GM18867 (cell line): ENCODE measurements around the gene RAB20.

Experiments
- ATAC-seq: cut with Tn5 transposase; IDR thresholded peaks from one replicate; pipeline ENCODE4 v1.9.1; 2021; ENCODE audit warnings: mild to moderate bottlenecking, moderate library complexity; ENCODE audit not compliant: unreplicated experiment

RAB20 gene

GRCh38 chr13:110531100-110531499, 30.4 kb downstream of the RAB20 start:
- ATAC-seq = no peak

DNA sequence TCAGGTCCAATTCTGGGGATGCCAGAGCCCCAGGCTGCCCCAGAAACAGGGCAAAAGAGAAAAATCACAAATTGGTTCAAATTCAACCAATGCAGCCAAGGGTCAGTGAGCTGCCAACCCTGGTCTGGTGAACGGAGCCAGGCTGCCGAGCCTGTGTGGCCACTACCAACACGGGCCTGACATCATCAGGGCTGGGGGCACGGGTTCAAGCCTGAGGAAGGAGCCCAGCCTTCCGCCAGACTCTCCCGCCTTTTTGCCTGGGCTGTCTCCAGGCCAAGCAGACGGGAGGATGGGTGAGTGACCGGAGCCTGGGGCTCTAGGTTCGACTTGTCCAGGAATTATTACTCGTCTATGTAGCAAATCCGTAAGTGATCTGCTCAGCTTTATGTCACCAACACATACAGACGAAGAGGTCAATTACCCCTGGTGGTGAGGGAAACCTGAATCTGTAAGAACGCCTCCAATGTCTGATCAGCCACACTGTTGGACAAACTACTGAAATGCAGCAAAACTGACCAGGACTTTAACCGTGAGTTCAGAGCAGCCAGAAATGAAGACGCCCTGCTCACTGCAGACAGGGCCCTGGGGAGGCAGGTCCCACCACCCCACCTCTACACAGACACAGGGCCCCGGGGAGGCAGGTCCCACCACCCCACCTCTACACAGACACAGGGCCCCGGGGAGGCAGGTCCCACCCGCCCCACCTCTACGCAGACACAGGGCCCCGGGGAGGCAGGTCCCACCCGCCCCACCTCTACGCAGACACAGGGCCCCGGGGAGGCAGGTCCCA, 31.8 kb downstream of the RAB20 start:
- no peak for ATAC-seq

DNA sequence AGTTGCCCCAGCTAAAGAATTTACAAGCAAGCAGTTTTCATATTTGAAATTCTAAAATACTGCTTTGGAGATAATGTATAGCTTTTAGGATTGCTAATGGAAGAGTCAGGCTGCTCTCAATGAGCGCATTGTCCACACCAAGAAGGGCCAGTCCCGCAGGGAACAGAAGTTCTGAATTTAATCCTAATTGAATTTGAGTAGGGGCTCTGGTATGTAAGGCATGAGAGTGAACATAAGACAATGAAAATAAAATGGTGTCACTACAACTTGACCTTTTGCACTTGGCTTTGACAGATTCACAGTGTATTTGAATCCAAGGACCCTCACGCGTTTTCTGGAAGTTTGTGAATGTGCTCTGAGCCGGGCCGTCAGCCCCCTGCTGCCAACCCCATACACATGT, 32.6 kb downstream of the RAB20 start:
- ATAC-seq = no peak

- ATAC-seq = no peak
These were observed 33.2 kb downstream of the RAB20 start for GRCh38 chr13:110528371-110528770.

- ATAC-seq = peak; percentile 73
These were observed 35.9 kb downstream of the RAB20 start for GRCh38 chr13:110525328-110526319.

GRCh38 chr13:110524541-110525257, 36.8 kb downstream of the RAB20 start:
- ATAC-seq = no peak

DNA sequence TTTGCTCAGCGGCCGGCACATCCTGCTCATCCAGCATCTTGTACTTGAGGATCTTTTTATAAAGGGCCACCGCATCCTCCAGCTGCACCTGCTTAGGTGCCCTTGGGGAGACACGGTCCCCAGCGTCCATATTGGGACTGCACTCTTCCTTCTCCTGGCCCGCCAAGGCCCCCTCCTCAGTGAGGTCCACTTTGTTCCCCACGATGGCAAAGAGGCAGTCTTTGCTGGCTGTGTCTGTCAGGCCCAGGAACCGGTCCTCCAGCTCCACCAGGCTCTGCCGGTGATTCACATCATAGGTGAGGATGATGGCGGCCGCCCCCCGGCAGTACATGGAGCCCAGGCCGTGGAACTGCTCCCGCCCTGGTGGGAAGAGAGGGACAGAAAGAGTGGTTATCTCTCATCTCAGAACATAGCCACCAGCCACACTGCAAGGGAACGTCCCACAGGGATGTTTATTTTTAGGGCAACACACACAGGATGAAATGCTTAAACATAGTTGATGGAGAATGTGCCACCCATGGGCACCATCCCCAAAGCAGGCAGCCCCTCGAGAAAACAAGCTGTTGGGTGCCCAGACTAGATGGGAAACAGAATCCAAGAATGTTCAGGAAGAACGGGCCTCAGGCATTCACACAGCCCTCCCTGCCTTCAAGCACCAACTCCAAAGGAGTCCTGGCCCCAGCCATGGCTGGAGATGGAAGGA, 37.5 kb downstream of the RAB20 start:
- no peak for ATAC-seq

DNA sequence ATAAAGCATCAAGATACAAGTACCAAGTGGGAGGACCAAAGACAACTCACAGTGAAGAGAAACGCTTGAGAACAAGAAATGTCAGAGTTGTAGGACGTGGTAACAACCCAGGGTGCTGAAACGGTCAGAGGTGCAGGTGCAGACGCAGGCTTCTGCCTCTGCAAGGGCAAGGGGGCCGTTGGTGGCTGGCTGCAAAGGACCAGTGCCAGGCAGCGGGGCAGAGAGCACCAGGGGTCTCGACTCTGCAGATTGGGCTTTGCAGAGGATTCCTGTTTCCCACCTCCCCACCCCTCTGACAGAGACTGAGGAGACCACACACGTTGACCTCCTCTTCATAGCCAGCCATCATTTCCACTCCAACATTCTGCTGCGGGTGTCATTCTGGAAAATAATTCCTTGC, 38.3 kb downstream of the RAB20 start:
- ATAC-seq = no peak

DNA sequence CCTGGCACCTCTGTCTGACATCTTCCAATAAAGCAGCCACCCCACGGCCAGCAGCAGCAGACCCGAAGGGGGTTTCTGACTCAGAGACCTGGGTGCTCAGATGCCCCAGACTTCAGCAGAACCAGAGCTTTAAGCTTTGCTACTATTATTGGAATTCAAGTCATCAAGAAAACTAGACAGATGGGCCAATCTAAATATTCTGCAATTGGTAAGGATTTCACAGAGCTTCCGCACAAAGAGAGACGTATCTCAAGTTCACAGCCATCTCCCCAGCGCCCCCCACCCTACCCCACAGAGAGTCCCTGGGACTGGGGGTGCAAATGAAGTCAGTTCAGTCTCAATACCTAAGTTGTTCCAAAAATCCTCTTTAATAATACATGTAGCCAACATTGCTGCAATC, 38.8 kb downstream of the RAB20 start:
- ATAC-seq = no peak

- ATAC-seq = no peak
These were observed 39.6 kb downstream of the RAB20 start for GRCh38 chr13:110521946-110522345.

- ATAC-seq = no peak
These were observed 40.2 kb downstream of the RAB20 start for GRCh38 chr13:110521296-110521680.

- no peak for ATAC-seq
These were observed 40.9 kb downstream of the RAB20 start for GRCh38 chr13:110520431-110521295.

- no peak for ATAC-seq
These were observed 42.0 kb downstream of the RAB20 start for GRCh38 chr13:110519506-110519905.

- no peak for ATAC-seq
These were observed 42.5 kb downstream of the RAB20 start for GRCh38 chr13:110519046-110519445.

GRCh38 chr13:110518571-110518970, 43.0 kb downstream of the RAB20 start:
- ATAC-seq = no peak

- no peak for ATAC-seq
These were observed 43.3 kb downstream of the RAB20 start for GRCh38 chr13:110518226-110518525.

- no peak for ATAC-seq
These were observed 43.9 kb downstream of the RAB20 start for GRCh38 chr13:110517505-110518225.

GRCh38 chr13:110516500-110516899, 45.0 kb downstream of the RAB20 start:
- ATAC-seq = no peak

DNA sequence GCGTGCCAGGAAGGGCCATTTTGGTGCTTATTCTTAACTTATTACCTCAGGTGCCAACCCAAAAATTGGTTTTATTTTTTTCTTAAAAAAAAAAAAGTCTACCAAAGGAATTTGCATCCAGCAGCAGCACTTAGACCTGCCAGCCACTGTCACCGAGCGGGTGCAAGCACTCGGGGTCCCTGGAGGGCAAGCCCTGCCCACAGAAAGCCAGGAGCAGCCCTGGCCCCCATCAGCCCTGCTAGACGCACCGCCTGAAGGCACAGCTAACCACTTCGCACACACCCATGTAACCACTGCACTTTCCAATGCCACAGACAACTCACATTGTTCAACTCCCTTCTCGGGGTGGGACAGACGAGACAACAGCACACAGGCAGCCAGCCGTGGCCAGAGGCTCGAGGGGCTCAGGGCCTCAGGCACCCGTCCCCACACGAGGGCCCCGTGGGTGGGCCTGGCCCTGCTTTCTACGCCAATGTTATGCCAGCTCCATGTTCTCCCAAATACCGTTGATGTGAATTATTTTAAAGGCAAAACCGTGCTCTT, 49.3 kb downstream of the RAB20 start:
- no peak for ATAC-seq
